D721Med (cell line): Measurements from ENCODE around the gene NCAM2.

Source experiments
- DNase-seq: peaks from one replicate; pipeline ENCODE4 v3.0.0; 2011; ENCODE audit warnings: low spot score; ENCODE audit not compliant: insufficient read length
- FAIRE-seq: peaks from 2 replicates; lab custom pipeline; 2011; peaks lifted over from hg19 to GRCh38; lab: Jason Lieb, UNC
- TF ChIP-seq, protein P1 (sequence below): IDR thresholded peaks from 2 replicates; pipeline ENCODE4 v1.5.1; 2012; ENCODE audit warnings: mild to moderate bottlenecking, control low read depth; ENCODE audit not compliant: insufficient read depth; ENCODE audit errors: missing control alignments

NCAM2 gene

DNA sequence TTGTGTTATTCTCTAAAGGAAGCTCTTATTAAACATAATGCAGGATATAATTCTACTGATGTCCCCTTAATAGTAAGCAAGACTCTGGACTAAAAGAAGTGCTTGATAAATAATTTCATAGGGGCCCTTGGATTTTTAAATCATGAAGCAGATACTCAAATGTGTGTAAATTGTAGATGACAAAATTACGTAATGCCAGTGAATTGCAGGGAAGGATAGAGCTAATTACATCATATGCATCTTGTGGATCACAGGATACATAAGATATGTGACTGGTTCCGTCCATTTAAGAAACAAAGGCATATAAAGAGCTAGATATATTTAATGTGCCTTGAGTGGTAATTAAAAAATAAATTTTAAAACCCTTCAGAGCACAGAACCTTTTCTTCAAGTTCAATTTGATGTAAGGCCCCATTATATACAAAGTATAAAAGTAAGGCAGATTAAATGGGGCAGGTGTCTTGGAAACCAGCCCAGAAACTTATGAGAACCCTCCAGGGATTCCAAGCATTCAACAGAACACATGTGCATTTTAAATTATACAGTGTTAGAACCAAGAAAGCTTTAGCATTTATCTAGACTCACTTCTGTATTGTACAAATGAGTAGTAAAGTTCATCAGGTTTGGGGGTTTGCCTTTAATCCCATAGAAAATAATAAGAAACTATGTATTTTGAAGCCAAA is 190.4 kb downstream of the NCAM2 start:
- FAIRE-seq (no peak), DNase-seq (no peak)
- TF ChIP-seq, protein P1, sequence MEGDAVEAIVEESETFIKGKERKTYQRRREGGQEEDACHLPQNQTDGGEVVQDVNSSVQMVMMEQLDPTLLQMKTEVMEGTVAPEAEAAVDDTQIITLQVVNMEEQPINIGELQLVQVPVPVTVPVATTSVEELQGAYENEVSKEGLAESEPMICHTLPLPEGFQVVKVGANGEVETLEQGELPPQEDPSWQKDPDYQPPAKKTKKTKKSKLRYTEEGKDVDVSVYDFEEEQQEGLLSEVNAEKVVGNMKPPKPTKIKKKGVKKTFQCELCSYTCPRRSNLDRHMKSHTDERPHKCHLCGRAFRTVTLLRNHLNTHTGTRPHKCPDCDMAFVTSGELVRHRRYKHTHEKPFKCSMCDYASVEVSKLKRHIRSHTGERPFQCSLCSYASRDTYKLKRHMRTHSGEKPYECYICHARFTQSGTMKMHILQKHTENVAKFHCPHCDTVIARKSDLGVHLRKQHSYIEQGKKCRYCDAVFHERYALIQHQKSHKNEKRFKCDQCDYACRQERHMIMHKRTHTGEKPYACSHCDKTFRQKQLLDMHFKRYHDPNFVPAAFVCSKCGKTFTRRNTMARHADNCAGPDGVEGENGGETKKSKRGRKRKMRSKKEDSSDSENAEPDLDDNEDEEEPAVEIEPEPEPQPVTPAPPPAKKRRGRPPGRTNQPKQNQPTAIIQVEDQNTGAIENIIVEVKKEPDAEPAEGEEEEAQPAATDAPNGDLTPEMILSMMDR: no peak

DNA sequence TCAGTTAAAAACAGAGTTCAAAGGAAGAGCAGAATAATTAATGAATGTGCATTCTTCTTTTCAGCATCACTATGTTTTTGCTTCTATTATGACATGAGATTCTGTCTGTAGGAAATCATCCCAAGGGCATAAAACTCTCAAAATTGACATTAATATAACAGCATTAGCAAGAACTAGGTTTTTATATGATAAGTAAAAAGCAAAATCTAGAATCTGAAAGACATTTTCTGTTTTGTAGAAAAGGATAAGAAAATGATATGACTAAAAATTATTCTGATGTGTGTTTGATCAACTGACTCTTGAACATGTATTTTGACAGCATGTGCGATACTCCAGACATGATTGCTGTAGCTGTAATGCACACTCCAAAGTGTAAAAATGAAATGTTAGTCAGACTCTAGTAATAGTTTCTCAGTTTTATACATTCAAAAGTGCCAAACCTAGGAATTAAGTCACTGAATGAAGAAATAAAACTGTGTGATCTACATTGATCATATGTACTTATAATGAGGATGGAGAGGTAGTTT is 197.3 kb downstream of the NCAM2 start:
- TF ChIP-seq, protein P1: no peak
- no peak for FAIRE-seq
- no peak for DNase-seq

DNA sequence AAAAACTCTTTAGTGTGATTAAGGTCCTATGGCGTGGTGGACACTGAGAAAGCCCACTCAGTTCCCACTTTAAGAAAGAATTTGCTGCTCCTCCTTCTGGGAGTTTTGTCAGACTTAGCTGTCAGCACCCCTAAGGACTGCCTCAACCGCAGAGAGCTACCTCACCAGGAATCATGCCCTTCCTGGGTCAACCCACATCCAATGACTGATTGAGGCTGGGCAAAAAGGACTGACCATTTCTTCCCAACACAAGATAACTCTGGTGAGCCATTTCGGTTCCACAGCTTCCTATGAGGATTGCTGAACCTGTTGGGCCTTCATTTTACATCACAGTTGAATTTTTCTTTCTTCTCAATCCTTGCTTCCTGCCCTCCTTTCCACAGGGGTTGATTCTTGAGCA is 197.9 kb downstream of the NCAM2 start:
- TF ChIP-seq, protein P1: no peak
- no peak for FAIRE-seq
- no peak for DNase-seq

DNA sequence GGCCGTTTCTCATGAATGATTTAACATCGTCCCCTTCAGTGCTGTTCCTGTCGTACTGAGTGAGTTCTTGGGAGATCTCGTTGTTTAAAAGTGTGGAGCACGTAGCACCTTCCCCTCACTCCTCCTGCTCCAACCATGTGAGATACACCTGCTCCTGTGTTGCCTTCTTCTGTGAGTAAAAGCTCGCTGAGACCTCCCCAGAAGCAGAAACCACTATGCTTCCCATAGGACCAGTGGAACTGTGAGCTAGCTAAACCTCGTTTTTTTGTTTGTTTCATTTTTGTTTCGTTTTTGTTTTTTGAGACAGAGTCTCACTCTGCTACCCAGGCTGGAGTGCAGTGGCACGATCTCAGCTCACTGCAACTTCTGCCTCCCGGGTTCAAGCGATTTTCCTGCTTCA is 198.6 kb downstream of the NCAM2 start:
- FAIRE-seq: no peak
- no peak for DNase-seq
- TF ChIP-seq, protein P1: no peak

DNA sequence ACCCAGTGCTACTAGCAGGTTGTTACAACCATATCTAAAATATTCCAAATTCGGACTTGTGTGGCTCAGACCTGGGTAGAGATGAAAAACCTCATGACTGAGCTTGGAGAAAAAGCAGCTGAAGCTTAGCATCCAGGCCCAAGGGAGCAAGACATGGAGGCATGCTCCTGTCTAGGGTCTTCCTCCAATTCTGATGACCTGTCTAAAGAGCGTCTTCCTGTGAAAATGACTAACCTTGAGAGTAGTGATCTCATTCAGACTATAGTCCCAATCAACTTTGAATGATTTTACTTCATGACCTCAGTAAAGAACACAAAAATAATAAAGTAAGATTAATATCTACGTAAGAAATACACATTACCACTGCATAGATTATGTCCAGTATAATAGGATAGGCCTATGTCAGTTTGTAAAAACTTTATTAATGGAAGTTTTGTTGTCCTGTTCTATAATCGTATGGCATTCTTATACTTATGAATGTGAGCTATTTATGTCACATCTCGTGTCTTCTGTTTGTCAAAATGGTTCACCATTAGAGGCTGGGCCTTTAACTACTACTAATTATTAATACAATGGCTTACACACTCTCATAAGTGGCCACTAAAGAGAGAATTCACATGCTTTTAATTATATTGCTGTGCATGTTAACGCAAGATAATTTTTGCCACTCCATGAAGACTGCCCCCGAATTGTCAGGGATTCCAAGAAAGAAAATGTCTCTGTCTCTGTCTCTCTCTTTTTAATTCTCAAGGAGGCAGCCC is 201.3 kb downstream of the NCAM2 start:
- TF ChIP-seq, protein P1: no peak
- DNase-seq (no peak), FAIRE-seq (no peak)

DNA sequence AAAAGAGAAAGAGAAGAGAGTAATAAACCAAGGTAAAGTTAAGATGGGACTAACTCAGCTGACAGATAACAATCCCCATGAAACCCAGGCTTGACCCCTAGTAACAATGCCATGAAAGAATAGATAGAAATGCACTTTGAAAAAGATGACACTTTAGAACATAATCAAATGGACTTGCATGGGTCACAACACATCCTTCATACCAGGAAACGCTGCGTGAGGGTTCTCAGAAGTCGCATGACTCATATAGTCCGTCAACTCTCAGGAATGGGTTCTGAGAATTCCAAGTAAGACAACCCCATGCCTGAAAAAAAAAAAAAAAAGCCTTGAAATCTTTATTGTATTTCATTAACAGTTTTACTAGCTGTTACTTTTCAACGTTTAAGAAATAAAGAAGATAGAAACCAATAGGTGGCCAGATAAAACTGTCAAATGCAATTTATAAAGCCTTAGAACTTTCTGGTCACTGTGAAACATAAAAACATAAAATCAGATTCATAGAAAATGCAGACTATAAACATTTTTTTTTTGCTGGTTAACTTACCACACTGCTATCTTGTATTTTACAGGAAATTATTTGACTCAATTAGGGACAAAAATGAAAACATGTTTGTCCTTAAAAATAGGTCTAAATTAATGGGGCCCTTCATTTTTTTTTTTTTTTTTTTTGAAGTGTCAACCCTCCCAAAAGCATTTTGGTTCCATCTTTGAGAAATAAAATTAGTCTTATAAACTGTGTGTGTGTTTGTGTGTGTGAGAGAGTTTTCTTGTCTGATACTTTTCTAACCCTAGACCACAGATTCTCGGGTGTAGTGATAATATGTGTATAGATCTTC is 202.1 kb downstream of the NCAM2 start:
- TF ChIP-seq, protein P1: no peak
- FAIRE-seq: no peak
- no peak for DNase-seq
